Measurements from ENCODE around the gene LZTR1. TPM values are rescaled to one million over a fixed set of nuclear protein-coding genes. Genes with fewer than 3 reads are reported as not detected.

Gene LZTR1
- total and polyA plus RNA-seq, 2 experiments from 2014 or later: 9.2 to 39.9 TPM

- H3K79me2 ChIP-seq (replicated peaks; ENCODE audit: insufficient read depth): no peaks in the 10 kb centered on the region
- H4K20me1 ChIP-seq (replicated peaks; ENCODE audit: insufficient read depth): no peaks in the 10 kb centered on the region
- Mint-ChIP-seq H3K27me3 (ENCODE audit: insufficient read depth, low read depth, poor library complexity) (peaks cover 9% of the 10 kb centered on the region), H3K4me1 (peaks cover 38% of the 10 kb centered on the region), H3K4me3 (peak overlapping the region; percentile 62), H3K36me3 (ENCODE audit: low read depth) (no peaks in the 10 kb centered on the region), H3K9me3 (no peaks in the 10 kb centered on the region), H3K27ac (peak overlapping the region; percentile 65; the same call in 1 of the 2 replicates)
- H3K27me3 ChIP-seq (ENCODE audit: insufficient read depth): no peaks in the 10 kb centered on the region
- H3K4me3 ChIP-seq: peak overlapping the region; percentile 38
- H3K27ac ChIP-seq (ENCODE audit: low read depth): peak overlapping the region; percentile 78
- TF ChIP-seq, protein P1, sequence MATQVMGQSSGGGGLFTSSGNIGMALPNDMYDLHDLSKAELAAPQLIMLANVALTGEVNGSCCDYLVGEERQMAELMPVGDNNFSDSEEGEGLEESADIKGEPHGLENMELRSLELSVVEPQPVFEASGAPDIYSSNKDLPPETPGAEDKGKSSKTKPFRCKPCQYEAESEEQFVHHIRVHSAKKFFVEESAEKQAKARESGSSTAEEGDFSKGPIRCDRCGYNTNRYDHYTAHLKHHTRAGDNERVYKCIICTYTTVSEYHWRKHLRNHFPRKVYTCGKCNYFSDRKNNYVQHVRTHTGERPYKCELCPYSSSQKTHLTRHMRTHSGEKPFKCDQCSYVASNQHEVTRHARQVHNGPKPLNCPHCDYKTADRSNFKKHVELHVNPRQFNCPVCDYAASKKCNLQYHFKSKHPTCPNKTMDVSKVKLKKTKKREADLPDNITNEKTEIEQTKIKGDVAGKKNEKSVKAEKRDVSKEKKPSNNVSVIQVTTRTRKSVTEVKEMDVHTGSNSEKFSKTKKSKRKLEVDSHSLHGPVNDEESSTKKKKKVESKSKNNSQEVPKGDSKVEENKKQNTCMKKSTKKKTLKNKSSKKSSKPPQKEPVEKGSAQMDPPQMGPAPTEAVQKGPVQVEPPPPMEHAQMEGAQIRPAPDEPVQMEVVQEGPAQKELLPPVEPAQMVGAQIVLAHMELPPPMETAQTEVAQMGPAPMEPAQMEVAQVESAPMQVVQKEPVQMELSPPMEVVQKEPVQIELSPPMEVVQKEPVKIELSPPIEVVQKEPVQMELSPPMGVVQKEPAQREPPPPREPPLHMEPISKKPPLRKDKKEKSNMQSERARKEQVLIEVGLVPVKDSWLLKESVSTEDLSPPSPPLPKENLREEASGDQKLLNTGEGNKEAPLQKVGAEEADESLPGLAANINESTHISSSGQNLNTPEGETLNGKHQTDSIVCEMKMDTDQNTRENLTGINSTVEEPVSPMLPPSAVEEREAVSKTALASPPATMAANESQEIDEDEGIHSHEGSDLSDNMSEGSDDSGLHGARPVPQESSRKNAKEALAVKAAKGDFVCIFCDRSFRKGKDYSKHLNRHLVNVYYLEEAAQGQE (IDR thresholded peaks at IDR 0.05; ENCODE audit: unreplicated experiment): peak; percentile 86
- TF ChIP-seq, protein P2, sequence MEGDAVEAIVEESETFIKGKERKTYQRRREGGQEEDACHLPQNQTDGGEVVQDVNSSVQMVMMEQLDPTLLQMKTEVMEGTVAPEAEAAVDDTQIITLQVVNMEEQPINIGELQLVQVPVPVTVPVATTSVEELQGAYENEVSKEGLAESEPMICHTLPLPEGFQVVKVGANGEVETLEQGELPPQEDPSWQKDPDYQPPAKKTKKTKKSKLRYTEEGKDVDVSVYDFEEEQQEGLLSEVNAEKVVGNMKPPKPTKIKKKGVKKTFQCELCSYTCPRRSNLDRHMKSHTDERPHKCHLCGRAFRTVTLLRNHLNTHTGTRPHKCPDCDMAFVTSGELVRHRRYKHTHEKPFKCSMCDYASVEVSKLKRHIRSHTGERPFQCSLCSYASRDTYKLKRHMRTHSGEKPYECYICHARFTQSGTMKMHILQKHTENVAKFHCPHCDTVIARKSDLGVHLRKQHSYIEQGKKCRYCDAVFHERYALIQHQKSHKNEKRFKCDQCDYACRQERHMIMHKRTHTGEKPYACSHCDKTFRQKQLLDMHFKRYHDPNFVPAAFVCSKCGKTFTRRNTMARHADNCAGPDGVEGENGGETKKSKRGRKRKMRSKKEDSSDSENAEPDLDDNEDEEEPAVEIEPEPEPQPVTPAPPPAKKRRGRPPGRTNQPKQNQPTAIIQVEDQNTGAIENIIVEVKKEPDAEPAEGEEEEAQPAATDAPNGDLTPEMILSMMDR (conservative IDR thresholded peaks at IDR 0.05; ENCODE audit: low read depth in 2 of 2): no peak
- no peak overlapping the region for H2AFZ ChIP-seq
- ATAC-seq (peak; percentile 50), DNase-seq (ENCODE audit: low spot score) (peak; percentile 83)
- peak overlapping the region; percentile 73 for H3K4me2 ChIP-seq
- H3K9me2 ChIP-seq (ENCODE audit: insufficient read depth): no peaks in the 10 kb centered on the region
- no peaks in the 10 kb centered on the region for H3K36me3 ChIP-seq (ENCODE audit: insufficient read depth)
- no peaks in the 10 kb centered on the region for H3F3A ChIP-seq (replicated peaks; ENCODE audit: low read depth)
- H3K4me1 ChIP-seq (ENCODE audit: insufficient read depth): peaks cover 18% of the 10 kb centered on the region
Measured at GRCh38 chr22:21009638-21010425, 27.7 kb downstream of the LZTR1 start.

- Histone ChIP-seq H3K79me2 (replicated peaks; ENCODE audit: insufficient read depth) (no peaks in the 10 kb centered on the region), H3K27ac (ENCODE audit: low read depth) (peak overlapping the region; percentile 78; the same call in 1 of the 2 replicates), H3K4me3 (peak overlapping the region; percentile 38), H3K4me1 (ENCODE audit: insufficient read depth) (peaks cover 18% of the 10 kb centered on the region), H3K9me2 (ENCODE audit: insufficient read depth) (no peaks in the 10 kb centered on the region), H3K36me3 (ENCODE audit: insufficient read depth) (no peaks in the 10 kb centered on the region), H3F3A (replicated peaks; ENCODE audit: low read depth) (no peaks in the 10 kb centered on the region), H3K4me2 (peak overlapping the region; percentile 73), H3K27me3 (ENCODE audit: insufficient read depth) (no peaks in the 10 kb centered on the region), H2AFZ (no peak overlapping the region), H4K20me1 (replicated peaks; ENCODE audit: insufficient read depth) (no peaks in the 10 kb centered on the region)
- no peaks in the 10 kb centered on the region for H3K36me3 Mint-ChIP-seq (ENCODE audit: low read depth)
- DNase-seq (ENCODE audit: low spot score) (peak; percentile 64), ATAC-seq (peak; percentile 44)
- H3K27ac Mint-ChIP-seq: peak overlapping the region; percentile 65; the same call in 1 of the 2 replicates
- TF ChIP-seq ZNF462 (CRISPR knock-in tag; IDR thresholded peaks at IDR 0.05) (0 out of 2 replicates have a peak, but pooled peaks have one; percentile 65), EZH2 (IDR thresholded peaks at IDR 0.05; ENCODE audit: low read depth, unreplicated experiment) (no peak)
- H3K4me3 Mint-ChIP-seq: peak overlapping the region; percentile 62
- peaks cover 15% of the 10 kb centered on the region for H3K27me3 Mint-ChIP-seq (ENCODE audit: insufficient read depth, low read depth, poor library complexity)
- peaks cover 43% of the 10 kb centered on the region for H3K4me1 Mint-ChIP-seq
- no peaks in the 10 kb centered on the region for H3K9me3 Mint-ChIP-seq
Measured at GRCh38 chr22:21010426-21011113, 28.5 kb downstream of the LZTR1 start.
